ENCODE measurements around the gene PPP2R2B.
"Not testable (repeated sequence)": the region's sequence is repeated elsewhere in the genome, so short reads cannot be mapped to it uniquely, and the experiment has no call there.

PPP2R2B gene

DNA sequence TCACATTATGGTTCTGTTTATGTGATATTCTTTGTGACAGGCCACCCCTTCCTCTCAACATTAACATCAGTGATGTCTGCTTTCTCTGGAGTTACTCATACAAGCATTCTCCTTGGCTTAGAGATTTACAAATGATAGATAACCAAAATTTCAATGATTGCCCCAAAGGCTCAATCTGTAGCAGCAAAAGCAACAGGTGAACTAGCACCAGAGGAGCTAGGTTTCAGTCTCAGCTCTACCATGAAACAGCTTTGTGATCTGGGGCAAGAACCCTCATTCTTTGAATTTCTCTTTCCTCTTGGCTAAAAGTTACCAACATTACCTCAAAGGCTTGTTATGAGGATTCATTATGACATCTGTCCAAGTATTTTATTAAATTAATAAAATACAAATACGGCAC, 120.5 kb downstream of the PPP2R2B start:
- no peak for DNase-seq (ENCODE audit: low read depth)
- no peak overlapping the region for H3K4me3 ChIP-seq (ENCODE audit: low read depth, low read length)

- no peak for DNase-seq (ENCODE audit: low read depth)
- no peak overlapping the region for H3K4me3 ChIP-seq (ENCODE audit: low read depth, low read length)
Observed at GRCh38 chr5:146756546-146756945, 122.0 kb downstream of the PPP2R2B start.

DNA sequence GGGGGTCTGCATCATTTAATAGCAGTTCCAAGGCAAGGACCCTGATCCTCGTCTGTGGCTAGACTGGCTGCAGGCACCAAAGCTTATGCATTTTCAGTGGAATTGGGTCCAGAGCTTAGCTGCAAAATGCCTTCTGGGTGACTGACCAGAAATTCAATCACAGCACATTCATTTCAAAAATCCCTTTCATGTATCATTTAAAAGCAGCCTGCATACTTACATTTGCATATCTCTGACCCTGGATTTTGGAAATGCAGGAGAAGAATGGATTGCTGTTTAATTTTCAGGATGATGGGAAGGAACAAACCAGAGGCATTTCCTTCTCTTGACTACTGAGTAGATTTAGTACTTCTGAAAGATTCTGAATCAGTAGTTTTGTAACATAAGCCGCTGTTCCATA, 122.8 kb downstream of the PPP2R2B start:
- no peak overlapping the region for H3K4me3 ChIP-seq (ENCODE audit: low read depth, low read length)
- no peak for DNase-seq (ENCODE audit: low read depth)

GRCh38 chr5:146754621-146755020, 123.9 kb downstream of the PPP2R2B start:
- DNase-seq (ENCODE audit: low read depth): no peak
- no peak overlapping the region for H3K4me3 ChIP-seq (ENCODE audit: low read depth, low read length)

GRCh38 chr5:146753641-146754040, 124.9 kb downstream of the PPP2R2B start:
- no peak for DNase-seq (ENCODE audit: low read depth)
- H3K4me3 ChIP-seq (ENCODE audit: low read depth, low read length): no peak overlapping the region

GRCh38 chr5:146751781-146752401, 126.7 kb downstream of the PPP2R2B start:
- no peak for DNase-seq (ENCODE audit: low read depth)
- H3K4me3 ChIP-seq (ENCODE audit: low read depth, low read length): no peak overlapping the region

DNA sequence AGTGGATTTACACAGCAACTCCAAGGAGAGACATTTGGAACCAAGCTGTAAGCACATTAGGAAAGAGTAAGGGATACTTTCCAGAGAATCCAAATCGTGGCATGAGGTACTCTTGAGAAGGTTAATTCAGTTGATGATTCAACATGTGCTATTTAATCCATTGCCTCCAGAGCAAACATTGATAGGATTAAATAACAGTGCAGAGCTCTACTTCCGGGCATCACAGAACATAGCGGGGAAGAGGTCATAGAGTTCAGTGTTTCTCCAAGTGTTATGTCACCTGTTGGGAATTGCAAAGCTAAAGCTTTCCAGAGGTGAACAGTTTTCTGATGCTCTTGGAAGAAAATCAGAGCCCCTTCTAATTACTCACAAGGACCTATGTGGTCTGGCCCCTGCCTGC, 127.5 kb downstream of the PPP2R2B start:
- no peak overlapping the region for H3K4me3 ChIP-seq (ENCODE audit: low read depth, low read length)
- no peak for DNase-seq (ENCODE audit: low read depth)

- no peak for DNase-seq (ENCODE audit: low read depth)
- no peak overlapping the region for H3K4me3 ChIP-seq (ENCODE audit: low read depth, low read length)
Observed at GRCh38 chr5:146748533-146748932, 130.0 kb downstream of the PPP2R2B start.

DNA sequence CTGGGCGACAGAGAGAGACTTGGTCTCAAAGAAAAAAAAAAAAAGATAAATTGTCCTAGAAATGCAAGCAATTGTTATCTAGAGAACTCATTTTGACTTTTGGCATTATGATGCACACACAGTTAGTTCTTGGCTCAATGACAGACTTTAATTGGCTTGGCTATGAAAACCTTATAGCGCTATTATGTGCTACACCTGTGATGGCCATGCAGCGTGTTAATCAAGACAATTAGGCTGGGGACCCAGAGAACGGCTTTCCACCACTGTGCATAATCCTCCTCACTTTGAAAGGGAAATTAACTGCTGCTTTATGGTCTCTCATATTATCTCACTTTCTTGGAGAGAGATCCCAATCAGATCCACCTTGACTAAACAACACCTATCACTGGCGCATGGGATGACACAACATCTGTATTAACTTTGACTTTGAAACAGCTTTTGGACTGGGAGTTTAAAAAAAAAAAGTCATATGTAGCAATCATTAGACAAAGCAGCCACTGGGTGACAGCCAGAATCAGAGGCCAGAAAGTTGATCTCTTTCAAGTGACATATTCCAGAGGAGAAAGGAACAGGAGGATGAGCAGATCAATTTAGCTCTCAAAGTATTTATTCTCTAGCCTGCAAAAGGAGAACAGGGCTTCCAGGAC, 132.5 kb downstream of the PPP2R2B start:
- no peak for DNase-seq (ENCODE audit: low read depth)
- H3K4me3 ChIP-seq (ENCODE audit: low read depth, low read length): no peak overlapping the region

DNA sequence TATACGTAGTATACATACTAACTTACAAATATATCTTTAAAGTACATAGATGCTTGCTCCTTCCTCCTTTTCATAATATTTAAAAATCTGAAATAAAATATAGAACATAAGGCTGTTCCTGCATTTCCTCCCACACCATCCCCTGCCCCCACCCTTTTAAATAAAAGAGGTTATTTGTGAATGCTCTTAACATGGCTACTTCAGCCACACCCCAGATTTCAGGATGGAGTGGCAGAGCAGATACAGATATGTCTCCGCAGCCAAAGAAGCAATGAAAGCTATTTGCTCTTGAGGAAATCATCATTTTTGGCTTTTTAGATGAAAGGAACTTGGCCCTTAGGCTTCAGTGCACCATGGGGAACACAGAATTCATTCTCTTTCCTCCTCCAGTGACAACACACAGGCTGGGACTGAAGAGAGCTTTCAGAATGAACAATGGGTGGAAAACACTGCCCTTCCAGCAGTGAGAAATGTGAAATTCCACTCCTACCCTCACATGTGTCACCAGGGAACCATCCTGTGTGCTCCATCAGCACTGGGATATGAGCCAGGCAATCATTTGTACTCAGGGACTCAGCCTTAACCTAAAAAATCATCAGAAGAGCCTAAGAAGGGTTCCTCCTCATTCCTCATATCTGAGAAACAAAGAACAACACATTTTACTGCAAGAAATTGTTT, 134.3 kb downstream of the PPP2R2B start:
- DNase-seq (ENCODE audit: low read depth): peak; percentile 16
- H3K4me3 ChIP-seq (ENCODE audit: low read depth, low read length): no peak overlapping the region

GRCh38 chr5:146734936-146735577, 143.5 kb downstream of the PPP2R2B start:
- no peak overlapping the region for H3K4me3 ChIP-seq (ENCODE audit: low read depth, low read length)
- DNase-seq (ENCODE audit: low read depth): no peak

DNA sequence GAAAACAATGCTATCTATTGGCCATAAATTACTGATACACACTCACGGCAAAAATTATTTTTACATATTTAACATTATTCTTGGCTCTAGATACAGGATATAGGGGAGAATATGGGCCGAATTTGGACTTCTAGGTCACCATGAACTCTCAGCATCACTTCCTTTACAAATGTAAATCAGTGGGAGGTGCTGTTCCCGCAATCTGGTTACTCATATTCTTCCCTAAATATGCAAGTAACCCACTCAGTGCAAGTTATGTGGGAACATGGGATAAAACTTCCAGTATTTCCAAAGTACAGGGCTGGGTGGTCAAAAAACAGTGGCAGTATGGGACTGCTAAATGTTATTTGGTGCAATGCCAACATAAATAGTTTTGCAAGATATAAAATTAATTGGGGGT, 145.6 kb downstream of the PPP2R2B start:
- DNase-seq (ENCODE audit: low read depth): no peak
- no peak overlapping the region for H3K4me3 ChIP-seq (ENCODE audit: low read depth, low read length)

DNA sequence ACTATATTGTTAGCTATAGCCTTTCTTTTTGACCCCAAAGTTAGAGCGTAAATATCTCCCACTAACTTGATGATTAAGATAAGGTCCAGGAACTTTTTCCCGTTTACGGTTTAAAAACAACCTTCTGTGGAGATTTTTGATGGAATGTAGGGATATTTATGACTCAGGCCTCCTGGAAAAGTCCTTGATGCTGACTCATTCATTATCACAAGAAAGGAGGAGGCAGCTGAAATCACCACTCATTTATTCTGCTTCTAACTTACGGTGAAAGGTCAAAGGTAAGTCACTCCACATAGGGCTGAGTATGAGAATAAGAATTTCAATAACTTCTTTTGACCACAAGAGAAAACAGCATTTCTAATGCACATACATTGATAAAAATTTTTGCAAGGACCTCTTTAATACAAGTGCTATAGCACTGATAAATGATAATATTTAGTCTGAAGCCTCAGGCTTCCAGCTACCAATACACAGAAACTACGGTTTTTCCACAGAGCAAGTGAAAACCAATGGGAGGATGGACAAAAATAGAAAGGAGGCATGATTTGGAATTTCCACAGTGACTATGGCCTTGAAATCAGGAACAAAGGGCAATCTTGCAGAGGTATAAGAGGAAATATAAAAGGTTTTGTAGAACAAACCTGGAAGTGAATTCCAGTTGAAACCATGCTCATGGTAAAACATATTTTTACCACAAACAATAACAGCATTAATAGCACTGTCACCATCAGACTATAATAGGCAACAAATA, 146.5 kb downstream of the PPP2R2B start:
- no peak overlapping the region for H3K4me3 ChIP-seq (ENCODE audit: low read depth, low read length)
- DNase-seq (ENCODE audit: low read depth): peak; percentile 75

DNA sequence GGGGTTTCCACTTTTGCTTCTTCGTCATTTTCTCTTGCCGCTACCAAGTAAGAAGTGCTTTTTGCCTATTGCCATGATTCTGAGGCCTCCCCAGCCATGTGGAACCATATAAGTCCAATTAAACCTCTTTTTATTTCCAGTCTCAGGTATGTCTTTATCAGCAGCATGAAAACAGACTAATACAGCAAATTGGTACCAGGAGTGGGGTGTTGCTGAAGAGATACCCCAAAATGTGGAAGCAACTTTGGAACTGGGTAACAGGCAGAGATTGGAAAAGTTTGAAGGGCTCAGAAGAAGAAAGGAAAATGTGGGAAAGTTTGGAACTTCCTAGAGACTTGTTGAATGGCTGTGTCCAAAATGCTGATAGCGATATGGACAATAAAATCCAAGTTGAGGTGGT, 149.8 kb downstream of the PPP2R2B start:
- H3K4me3 ChIP-seq (ENCODE audit: low read depth, low read length); DNase-seq (ENCODE audit: low read depth): not testable (repeated sequence)

- H3K4me3 ChIP-seq (ENCODE audit: low read depth, low read length): no peak overlapping the region
- DNase-seq (ENCODE audit: low read depth): no peak
Observed at GRCh38 chr5:146726891-146727290, 151.7 kb downstream of the PPP2R2B start.

DNA sequence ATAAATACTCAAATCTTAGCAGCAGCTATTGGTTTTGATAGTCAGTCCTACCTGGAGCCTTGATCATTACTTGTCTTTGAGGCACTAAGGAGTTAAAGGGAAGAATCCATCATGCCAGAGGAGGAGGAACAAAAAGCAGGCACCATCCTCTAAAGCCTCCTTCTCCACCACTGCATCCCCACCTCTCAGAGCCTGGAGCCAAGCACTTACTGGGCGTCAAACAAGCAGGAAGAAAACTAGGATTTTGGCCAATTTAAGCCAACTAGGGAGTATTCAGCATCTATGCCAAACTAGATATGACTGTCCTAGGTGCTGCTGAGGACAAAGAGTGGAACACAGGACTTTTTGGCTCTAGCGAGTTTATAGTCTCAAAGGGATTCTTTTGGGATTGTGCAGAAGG, 152.5 kb downstream of the PPP2R2B start:
- H3K4me3 ChIP-seq (ENCODE audit: low read depth, low read length): no peak overlapping the region
- no peak for DNase-seq (ENCODE audit: low read depth)

DNA sequence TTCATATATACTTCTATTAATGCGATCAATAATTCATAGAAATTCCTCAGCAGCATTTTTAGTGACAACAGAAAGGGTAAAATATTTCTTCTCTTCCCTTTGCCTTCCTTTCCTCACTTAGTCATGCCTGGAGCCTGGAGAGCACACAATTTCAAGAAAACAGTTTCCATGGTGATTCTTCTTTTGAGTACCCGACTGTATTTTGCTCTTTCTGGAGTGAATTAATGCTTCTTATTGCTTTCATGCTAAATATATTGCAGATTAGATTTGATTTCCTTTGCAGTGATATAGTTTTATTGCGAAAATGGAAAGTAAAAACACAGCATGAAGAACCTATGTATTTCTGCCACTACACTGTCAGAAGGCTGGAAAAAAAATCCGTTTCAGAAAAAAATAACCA, 153.5 kb downstream of the PPP2R2B start:
- no peak overlapping the region for H3K4me3 ChIP-seq (ENCODE audit: low read depth, low read length)
- DNase-seq (ENCODE audit: low read depth): no peak

DNA sequence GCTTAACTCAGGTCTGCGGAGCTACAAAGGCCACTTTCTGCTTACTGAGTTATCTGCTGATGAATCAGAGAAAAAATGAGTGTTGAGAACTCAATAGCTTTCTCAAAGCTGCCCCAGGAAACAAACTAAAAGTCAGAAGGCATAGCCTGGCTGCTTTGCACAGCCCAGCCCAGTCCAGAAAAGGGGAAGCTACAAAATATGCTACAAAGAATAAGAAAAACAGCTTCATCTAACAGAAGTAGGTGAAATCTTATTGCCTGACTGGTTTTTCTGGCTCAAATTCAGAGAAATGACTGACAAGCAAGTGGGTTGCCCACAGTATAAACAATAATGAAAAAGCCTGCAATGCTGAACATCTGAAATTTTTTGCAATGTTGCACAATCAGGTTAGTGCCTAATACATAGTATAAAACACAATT, 156.2 kb downstream of the PPP2R2B start:
- no peak for DNase-seq (ENCODE audit: low read depth)
- H3K4me3 ChIP-seq (ENCODE audit: low read depth, low read length): no peak overlapping the region

DNA sequence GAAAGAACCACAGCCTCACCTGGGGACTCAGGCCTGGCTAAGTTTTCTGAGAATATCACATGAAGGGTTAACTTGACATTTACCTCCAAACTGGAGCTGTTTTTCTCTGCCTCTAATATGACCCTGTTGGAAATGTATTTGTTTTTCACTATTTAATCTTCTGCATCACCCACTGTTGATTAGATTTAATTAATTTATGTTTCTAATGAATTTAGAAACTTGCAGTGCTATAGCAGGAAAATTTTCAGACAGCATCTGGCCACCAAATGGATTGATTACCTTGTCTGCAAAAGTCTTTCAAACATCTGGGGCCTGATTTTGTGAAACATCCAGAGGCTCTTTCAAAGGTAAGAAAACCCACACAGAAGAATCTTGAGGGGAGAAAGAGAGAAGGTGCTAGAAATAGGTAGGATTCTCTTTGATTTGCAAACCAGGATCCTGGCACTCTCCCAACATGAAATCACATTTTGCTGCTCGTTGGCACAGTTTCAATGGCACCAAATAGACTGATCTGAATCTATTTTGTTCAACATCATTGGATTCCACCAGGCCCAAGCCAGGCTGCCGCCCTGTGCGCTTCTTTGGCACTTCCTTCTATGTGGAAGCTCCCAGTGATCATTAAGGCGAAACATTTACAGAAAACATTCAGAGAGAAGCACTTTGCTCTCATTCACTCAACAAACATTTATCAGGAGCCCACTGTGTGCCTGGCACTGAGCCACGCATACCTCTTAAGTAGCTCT, 157.3 kb downstream of the PPP2R2B start:
- H3K4me3 ChIP-seq (ENCODE audit: low read depth, low read length): no peak overlapping the region
- no peak for DNase-seq (ENCODE audit: low read depth)

Measured in skeletal muscle cell (primary cell).